ENCODE results near the gene CPVL. TPM values are rescaled to one million over a fixed set of nuclear protein-coding genes. Genes with fewer than 3 reads are reported as not detected.

CPVL gene
- total RNA-seq, 4 donors from 2014 or later: 25.1 to 58.6 (median 38.6) TPM

GRCh38 chr7:29039821-29040578 is 106.3 kb downstream of the CPVL start:
- DNase-seq (ENCODE audit: low spot score) (no peak), ATAC-seq (ENCODE audit: low FRiP score) (no peak)
- TF ChIP-seq CTCF (IDR thresholded peaks at IDR 0.05): no peak

- DNase-seq (ENCODE audit: low spot score) (no peak), ATAC-seq (ENCODE audit: low FRiP score) (no peak)
- TF ChIP-seq CTCF (IDR thresholded peaks at IDR 0.05): no peak
Observed at GRCh38 chr7:29038463-29038862, 107.9 kb downstream of the CPVL start.

- TF ChIP-seq CTCF (IDR thresholded peaks at IDR 0.05): no peak
- no peak for ATAC-seq (ENCODE audit: low FRiP score)
- DNase-seq (ENCODE audit: low spot score): no peak
Observed at GRCh38 chr7:29035044-29035740, 111.1 kb downstream of the CPVL start.

- no peak for TF ChIP-seq CTCF (IDR thresholded peaks at IDR 0.05)
- no peak for DNase-seq (ENCODE audit: low spot score)
- ATAC-seq (ENCODE audit: low FRiP score): no peak
Observed at GRCh38 chr7:29033584-29033983, 112.8 kb downstream of the CPVL start.

- ATAC-seq (ENCODE audit: low FRiP score) (no peak), DNase-seq (ENCODE audit: low spot score) (no peak)
- TF ChIP-seq CTCF (IDR thresholded peaks at IDR 0.05): no peak
Observed at GRCh38 chr7:29032146-29032545, 114.2 kb downstream of the CPVL start.

- DNase-seq (ENCODE audit: low spot score): no peak
- TF ChIP-seq CTCF (IDR thresholded peaks at IDR 0.05): no peak
- ATAC-seq (ENCODE audit: low FRiP score): no peak
Observed at GRCh38 chr7:29030781-29031275, 115.5 kb downstream of the CPVL start.
